Endothelial cell of umbilical vein (primary cell): Measurements from ENCODE around the gene NEAT1. TPM values are rescaled to one million over a fixed set of nuclear protein-coding genes. Genes with fewer than 3 reads are reported as not detected.
A peak's percentile ranks its signal among the peaks of the same experiment; 100 is the strongest.
"Not testable (repeated sequence)": the region's sequence is repeated elsewhere in the genome, so short reads cannot be mapped to it uniquely, and the experiment has no call there.

Source experiments
- BruUV-seq: library from RNA; stranded (reverse); fragments of 400-500 nt; replicated peaks from 2 replicates; lab custom pipeline; 2021; lab: Mats Ljungman, UMichigan
- CTCF ChIA-PET: fragments of 300-600, 350-600 bp; sonication (Branson Sonifier 250); formaldehyde crosslinking; loops from one replicate; lab custom pipeline; 2021; ENCODE audit warnings: antibody characterized with exemption, inconsistent platforms; lab: Charles Lee
- POLR2A ChIA-PET: fragments of 300-600, 350-600 bp; sonication (Branson Sonifier 250); formaldehyde crosslinking; loops from one replicate; lab custom pipeline; 2021; ENCODE audit warnings: antibody characterized with exemption, inconsistent platforms; lab: Charles Lee
- DNase-seq: peaks from one replicate; pipeline ENCODE4 v3.0.0-alpha.2; 2011; ENCODE audit warnings: low read depth, low spot score
- FAIRE-seq: peaks from 2 replicates; lab custom pipeline; 2011; peaks lifted over from hg19 to GRCh38; lab: Jason Lieb, UNC
- H2AFZ ChIP-seq: 2 replicates; pipeline ENCODE4 v1.6.0; 2012; ENCODE audit warnings: low read depth, low read length, control low read depth, inconsistent platforms
- H3K27ac ChIP-seq: 2 replicates; pipeline ENCODE4 v1.5.1; 2011; ENCODE audit warnings: low read depth, mild to moderate bottlenecking, control low read depth, low read length, moderate library complexity; ENCODE audit not compliant: insufficient read depth
- H3K27me3 ChIP-seq, 2 experiments: 2 replicates each; pipeline versions ENCODE4 v1.6.0 to v1.6.1; 2011; ENCODE audit warnings: low read length in 2 of 2, mixed read lengths in 1 of 2; ENCODE audit not compliant: control insufficient read depth in 2 of 2, insufficient read depth in 2 of 2
- H3K36me3 ChIP-seq, 2 experiments: 2 replicates in 1 of 2; 3 replicates in 1 of 2; pipeline ENCODE4 v1.5.1; 2011; ENCODE audit warnings: low read length in 2 of 2, mild to moderate bottlenecking in 1 of 2, moderate library complexity in 1 of 2; ENCODE audit not compliant: control insufficient read depth in 2 of 2, insufficient read depth in 2 of 2; ENCODE audit errors: extremely low read depth in 1 of 2
- H3K4me1 ChIP-seq: 3 replicates; pipeline ENCODE4 v1.5.1; 2011; ENCODE audit warnings: mild to moderate bottlenecking, low read length; ENCODE audit not compliant: control insufficient read depth, insufficient read depth; ENCODE audit errors: extremely low read depth
- H3K4me2 ChIP-seq: 2 replicates; pipeline ENCODE4 v1.6.1; 2011; ENCODE audit warnings: low read length, control low read depth, mixed read lengths; ENCODE audit not compliant: insufficient read depth
- H3K4me3 ChIP-seq, 3 experiments: fragments of 200-600 bp in 1 of 3; sonication (generic), shearing (Covaris generic) in 1 of 3; replicated peaks in 1 of 3; 2 replicates each; pipeline ENCODE4 v1.5.1; 2011 to 2016; ENCODE audit warnings: control low read depth in 3 of 3, low read length in 3 of 3, mild to moderate bottlenecking in 2 of 3, inconsistent platforms in 1 of 3, low read depth in 1 of 3, moderate library complexity in 1 of 3; ENCODE audit not compliant: insufficient read depth in 1 of 3
- H3K79me2 ChIP-seq: 2 replicates; pipeline ENCODE4 v1.6.0; 2012; ENCODE audit warnings: low read length, inconsistent platforms; ENCODE audit not compliant: control insufficient read depth, insufficient read depth
- H3K9ac ChIP-seq: replicated peaks from 2 replicates; pipeline ENCODE3; 2011; ENCODE audit warnings: low read length, control low read depth; ENCODE audit not compliant: insufficient read depth; ENCODE audit errors: extremely low read depth
- H3K9me1 ChIP-seq: replicated peaks from 3 replicates; pipeline ENCODE4 v1.6.0; 2011; ENCODE audit warnings: mild to moderate bottlenecking, low read length; ENCODE audit not compliant: control insufficient read depth, insufficient read depth; ENCODE audit errors: extremely low read depth
- H3K9me3 ChIP-seq: replicated peaks from 2 replicates; pipeline ENCODE4 v1.5.1; 2012; ENCODE audit warnings: low read length, inconsistent platforms; ENCODE audit not compliant: control insufficient read depth, insufficient read depth
- H4K20me1 ChIP-seq: replicated peaks from 2 replicates; pipeline ENCODE3; 2011; ENCODE audit warnings: mild to moderate bottlenecking, low read length; ENCODE audit not compliant: control insufficient read depth, insufficient read depth; ENCODE audit errors: extremely low read depth
- FOS ChIP-seq: IDR thresholded peaks from 2 replicates; pipeline ENCODE4 v1.6.1; 2011; ENCODE audit warnings: mild to moderate bottlenecking, low read length, moderate library complexity, borderline replicate concordance; ENCODE audit not compliant: insufficient read depth
- GATA2 ChIP-seq: IDR thresholded peaks from 2 replicates; pipeline ENCODE4 v1.7.0; 2011; ENCODE audit warnings: low read depth, mild to moderate bottlenecking, moderate library complexity, mixed read lengths, low read length; ENCODE audit not compliant: insufficient read length, insufficient read depth
- JUN ChIP-seq: IDR thresholded peaks from 2 replicates; pipeline ENCODE4 v1.6.1; 2011; ENCODE audit warnings: borderline replicate concordance, low read depth; ENCODE audit not compliant: insufficient read length, insufficient read depth
- MYC ChIP-seq: IDR thresholded peaks from one replicate; pipeline ENCODE4 v1.6.1; 2011; ENCODE audit warnings: mild to moderate bottlenecking, low read depth, low read length
- POLR2A ChIP-seq: IDR thresholded peaks from 2 replicates; pipeline ENCODE4 v1.6.1; 2012; ENCODE audit warnings: low read depth, mild to moderate bottlenecking, control low read depth, low read length
- dilution Hi-C: fragments of 300-500 bp; cut with MboI; formaldehyde crosslinking; loops from one replicate; pipeline ENCODE4 v1.15.0; 2019; ENCODE audit warnings: low sequenced_read_pairs; ENCODE audit not compliant: extremely low pct_ligation_motif_present
- intact Hi-C: fragments of 100-400 bp; cut with micrococcal nuclease; formaldehyde crosslinking; loops from one replicate; pipeline ENCODE4 v1.10.0; 2022
- polyA plus RNA-seq, 4 experiments: library from polyadenylated mRNA; depleted of rRNA in 3 of 4; stranded (reverse) in 3 of 4; unstranded in 1 of 4; fragments of >200 nt; gene quantifications; 2 replicates each; pipeline versions ENCODE4 v1.2.1 to v1.2.3, GENCODE V29; 2011 to 2012; ENCODE audit warnings: missing spikeins in 1 of 4
- total RNA-seq: library from RNA; stranded (reverse); gene quantifications from 2 replicates; pipeline ENCODE4 v1.2.3, GENCODE V29; 2021
- TF ChIP-seq, protein P1 (sequence below): IDR thresholded peaks from 2 replicates; pipeline ENCODE4 v1.6.1; 2011; ENCODE audit not compliant: insufficient read depth, insufficient read length
- TF ChIP-seq, protein P2 (sequence below), 2 donors: IDR thresholded peaks; 1 replicate in 1 of 2; 2 replicates in 1 of 2; pipeline ENCODE4 v1.5.1; 2011; ENCODE audit warnings: low read length in 2 of 2, mild to moderate bottlenecking in 2 of 2, moderate library complexity in 2 of 2, control low read depth in 1 of 2, inconsistent platforms in 1 of 2, low read depth in 1 of 2; ENCODE audit not compliant: insufficient read depth in 1 of 2; ENCODE audit errors: extremely low read depth in 1 of 2

The NEAT1 gene
- total and polyA plus RNA-seq, 2 donors (not counting 3 experiments of a cell fraction or from before 2014, with no cell fraction given): 34.4 to 957 TPM

DNA sequence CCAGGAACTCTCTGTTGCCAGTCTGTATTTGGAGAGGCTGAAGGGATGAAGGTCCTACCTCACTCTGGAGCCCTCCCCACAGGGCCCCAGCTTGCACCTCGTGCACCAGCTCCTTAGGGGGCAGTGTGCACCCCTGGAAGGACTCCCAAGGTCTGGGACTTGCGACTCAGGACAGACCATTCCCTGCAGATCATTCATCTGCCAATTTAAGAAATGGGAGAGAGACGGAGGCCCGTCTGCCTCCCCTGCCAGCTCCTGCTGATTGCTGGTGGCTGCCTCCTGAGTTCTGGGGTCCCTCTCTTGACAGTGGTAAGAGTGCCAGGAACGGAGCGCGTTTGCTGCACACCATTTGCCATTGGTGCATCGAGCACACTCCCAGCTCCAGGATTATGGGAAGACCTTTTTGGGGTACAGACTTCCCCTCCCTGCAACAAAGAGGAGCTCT, 48.9 kb downstream of the NEAT1 start:
- intact Hi-C loops (loop anchor here (1.0 kb wide), 1 partner anchor 52 kb away; no protein-coding TSS in a partner anchor), dilution Hi-C loops (no loop called here)
- Histone ChIP-seq H3K27me3 (no peaks in the 10 kb centered on the region), H3K4me2 (peak overlapping the region; percentile 3), H3K79me2 (peaks cover 6% of the 10 kb centered on the region), H3K4me3 (no peak overlapping the region), H3K27ac (peak overlapping the region; percentile 89), H3K9ac (peak overlapping the region; percentile 67), H3K4me1 (peaks cover 19% of the 10 kb centered on the region), H3K9me3 (no peaks in the 10 kb centered on the region), H3K9me1 (no peaks in the 10 kb centered on the region), H2AFZ (no peak overlapping the region), H4K20me1 (no peaks in the 10 kb centered on the region), H3K36me3 (no peaks in the 10 kb centered on the region)
- TF ChIP-seq JUN: no peak
- no peak for TF ChIP-seq FOS
- no peak for TF ChIP-seq MYC
- TF ChIP-seq, protein P1, sequence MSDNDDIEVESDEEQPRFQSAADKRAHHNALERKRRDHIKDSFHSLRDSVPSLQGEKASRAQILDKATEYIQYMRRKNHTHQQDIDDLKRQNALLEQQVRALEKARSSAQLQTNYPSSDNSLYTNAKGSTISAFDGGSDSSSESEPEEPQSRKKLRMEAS: peak; percentile 36
- no peak for TF ChIP-seq POLR2A
- TF ChIP-seq, protein P2, sequence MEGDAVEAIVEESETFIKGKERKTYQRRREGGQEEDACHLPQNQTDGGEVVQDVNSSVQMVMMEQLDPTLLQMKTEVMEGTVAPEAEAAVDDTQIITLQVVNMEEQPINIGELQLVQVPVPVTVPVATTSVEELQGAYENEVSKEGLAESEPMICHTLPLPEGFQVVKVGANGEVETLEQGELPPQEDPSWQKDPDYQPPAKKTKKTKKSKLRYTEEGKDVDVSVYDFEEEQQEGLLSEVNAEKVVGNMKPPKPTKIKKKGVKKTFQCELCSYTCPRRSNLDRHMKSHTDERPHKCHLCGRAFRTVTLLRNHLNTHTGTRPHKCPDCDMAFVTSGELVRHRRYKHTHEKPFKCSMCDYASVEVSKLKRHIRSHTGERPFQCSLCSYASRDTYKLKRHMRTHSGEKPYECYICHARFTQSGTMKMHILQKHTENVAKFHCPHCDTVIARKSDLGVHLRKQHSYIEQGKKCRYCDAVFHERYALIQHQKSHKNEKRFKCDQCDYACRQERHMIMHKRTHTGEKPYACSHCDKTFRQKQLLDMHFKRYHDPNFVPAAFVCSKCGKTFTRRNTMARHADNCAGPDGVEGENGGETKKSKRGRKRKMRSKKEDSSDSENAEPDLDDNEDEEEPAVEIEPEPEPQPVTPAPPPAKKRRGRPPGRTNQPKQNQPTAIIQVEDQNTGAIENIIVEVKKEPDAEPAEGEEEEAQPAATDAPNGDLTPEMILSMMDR (IDR thresholded peaks at IDR 0.05; ENCODE audit: extremely low read depth in 1 of 2, insufficient read depth in 1 of 2, low read depth in 1 of 2, low read length in 2 of 2): peak; percentile 70 to 78
- TF ChIP-seq GATA2: no peak
- CTCF ChIA-PET: interaction anchor here (0.6 to 4.6 kb wide), 19 partner anchors 8 to 196 kb away, joined by 3 to 95 read pairs (median 5); partner anchors contain the start of genes MALAT1 and SLC25A45
- DNase-seq (peak; percentile 83), FAIRE-seq (peak; percentile 66)
- BruUV-seq: no TSS peak
- POLR2A ChIA-PET: interaction anchor here (0.7 to 5.7 kb wide), 12 partner anchors 10 to 84 kb away, joined by 3 to 117 read pairs (median 6); partner anchors contain the start of genes MALAT1 and NEAT1

DNA sequence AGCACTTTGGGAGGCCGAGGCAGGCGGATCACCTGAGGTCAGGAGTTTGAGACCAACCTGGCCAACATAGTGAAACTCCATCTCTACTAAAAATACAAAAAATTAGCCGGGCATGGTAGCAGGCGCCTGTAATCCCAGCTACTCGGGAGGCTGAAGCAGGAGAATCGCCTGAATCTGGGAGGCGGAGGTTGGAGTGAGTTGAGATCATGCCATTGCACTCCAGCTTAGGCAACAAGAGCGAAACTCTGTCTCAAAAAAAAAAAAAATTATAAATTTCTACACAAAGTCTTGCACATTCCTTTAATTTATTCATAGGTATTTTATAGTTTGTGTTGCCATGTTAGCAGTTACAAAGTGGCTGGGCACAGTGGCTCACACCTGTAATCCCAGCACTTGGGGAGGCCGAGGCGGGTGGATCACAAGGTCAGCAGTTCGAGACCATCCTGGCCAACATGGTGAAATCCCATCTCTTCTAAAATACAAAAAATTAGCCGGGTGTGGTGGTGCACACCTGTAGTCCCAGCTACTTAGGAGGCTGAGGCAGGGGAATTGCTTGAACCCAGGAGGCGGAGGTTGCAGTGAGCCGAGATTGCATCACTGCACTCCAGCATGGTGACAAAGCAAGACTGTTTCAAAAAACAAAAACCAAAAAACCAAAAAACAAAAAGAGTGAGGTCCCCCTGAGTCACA, 50.1 kb downstream of the NEAT1 start:
- not testable (repeated sequence) for FAIRE-seq

More for the DNA sequence above, 50.1 kb downstream of the NEAT1 start:
- H3K27ac ChIP-seq: peak overlapping the region; percentile 89
- H2AFZ ChIP-seq, H3K9me1 ChIP-seq, H3K27me3 ChIP-seq, H3K9me3 ChIP-seq, H3K36me3 ChIP-seq, H3K4me2 ChIP-seq, H4K20me1 ChIP-seq, H3K4me3 ChIP-seq, DNase-seq, dilution Hi-C loops: not testable (repeated sequence)
- intact Hi-C loops: loop anchor here (1.0 kb wide), 6 partner anchors 15 to 90 kb away; partner anchors contain the start of genes NEAT1 and SLC25A45
- ChIA-PET POLR2A (interaction anchor here (1.1 to 5.7 kb wide), 8 partner anchors 8 to 86 kb away, joined by 4 to 117 read pairs (median 10); partner anchors contain the start of genes MALAT1 and NEAT1), CTCF (interaction anchor here (0.6 to 4.6 kb wide), 8 partner anchors 9 to 113 kb away, joined by 3 to 95 read pairs (median 8); partner anchors contain the start of gene MALAT1)
- peaks cover 26% of the 10 kb centered on the region for H3K4me1 ChIP-seq
- peak overlapping the region; percentile 25 for H3K9ac ChIP-seq
- TSS peak; percentile 74 for BruUV-seq
- peaks cover 14% of the 10 kb centered on the region for H3K79me2 ChIP-seq
